ENCODE results near the gene MTCL3.

The MTCL3 gene

GRCh38 chr6:127423921-127424320 is 95.2 kb downstream of the MTCL3 start:
- Histone ChIP-seq H3K4me2 (ENCODE audit: low read depth, low read length) (0 out of 2 replicates have a peak overlapping the region, but pooled peaks have one; percentile 10), H3F3A (ENCODE audit: insufficient read depth, low read length) (no peaks in the 10 kb centered on the region)

More at GRCh38 chr6:127423921-127424320, 95.2 kb downstream of the MTCL3 start:
- Histone ChIP-seq H3K9me3 (replicated peaks; ENCODE audit: insufficient read depth, low read length) (no peaks in the 10 kb centered on the region), H3K79me2 (ENCODE audit: low read length) (no peaks in the 10 kb centered on the region), H3K4me3 (ENCODE audit: low read length) (no peak overlapping the region), H3K9ac (ENCODE audit: low read length) (no peak overlapping the region), H3K4me1 (ENCODE audit: low read length) (peaks cover 7% of the 10 kb centered on the region), H3K27me3 (replicated peaks; ENCODE audit: insufficient read depth, low read length) (no peaks in the 10 kb centered on the region), H3K27ac (ENCODE audit: low read length) (no peak overlapping the region), H3K36me3 (replicated peaks; ENCODE audit: insufficient read depth, low read length) (no peaks in the 10 kb centered on the region), H4K20me1 (ENCODE audit: insufficient read depth, low read length) (no peaks in the 10 kb centered on the region), H2AFZ (ENCODE audit: low read length) (peak overlapping the region; percentile 56; the same call in 1 of the 2 replicates), H3K9me2 (replicated peaks; ENCODE audit: insufficient read depth, low read length) (no peaks in the 10 kb centered on the region)
- TF ChIP-seq EZH2phosphoT487 (IDR thresholded peaks at IDR 0.05; ENCODE audit: low read length) (no peak), EZH2 (optimal IDR thresholded peaks at IDR 0.05; ENCODE audit: low read depth, low read length) (no peak), CTCF (IDR thresholded peaks at IDR 0.05; ENCODE audit: low read length) (no peak)
- no peak for DNase-seq
